PC-9 (cell line): ENCODE results near the gene CNOT10. TPM values are rescaled to one million over a fixed set of nuclear protein-coding genes. Genes with fewer than 3 reads are reported as not detected.

Source experiments
- BruUV-seq: library from RNA; stranded (reverse); fragments of 400-500 nt; replicated peaks from 2 replicates; lab custom pipeline; 2021; lab: Mats Ljungman, UMichigan
- CTCF ChIA-PET: fragments of 300-600 bp; sonication (Branson Sonifier 250); formaldehyde crosslinking; loops from one replicate; lab custom pipeline; 2022; ENCODE audit warnings: antibody characterized with exemption; lab: Charles Lee
- POLR2A ChIA-PET: fragments of 300-600 bp; sonication (Branson Sonifier 250); formaldehyde crosslinking; loops from one replicate; lab custom pipeline; 2022; ENCODE audit warnings: antibody characterized with exemption; ENCODE audit not compliant: unreplicated experiment; lab: Charles Lee
- DNase-seq, 2 experiments: peaks; one replicate each; pipeline versions ENCODE4 v3.0.0 to v3.0.0-alpha.2; 2015 to 2022; ENCODE audit warnings: mixed read lengths in 1 of 2
- H2AFZ ChIP-seq: fragments of 200-600 bp; sonication (generic); 2 replicates; pipeline ENCODE4 v1.8.1; 2017; ENCODE audit warnings: antibody characterized with exemption
- H3F3A ChIP-seq: fragments of 200-600 bp; sonication (generic); 2 replicates; pipeline ENCODE4 v1.8.1; 2017; ENCODE audit warnings: antibody characterized with exemption, mild to moderate bottlenecking, low read depth; ENCODE audit not compliant: insufficient read depth
- H3K27ac ChIP-seq: fragments of 200-600 bp; sonication (generic); 2 replicates; pipeline ENCODE4 v1.6.1; 2016; ENCODE audit warnings: mixed run types
- H3K27me3 ChIP-seq: fragments of 200-600 bp; sonication (generic); 2 replicates; pipeline ENCODE4 v1.6.1; 2016; ENCODE audit warnings: low read depth, mixed run types; ENCODE audit not compliant: insufficient read depth
- H3K36me3 ChIP-seq: fragments of 200-600 bp; sonication (generic); 2 replicates; pipeline ENCODE4 v1.6.1; 2016; ENCODE audit warnings: low read depth, mixed run types
- H3K4me1 ChIP-seq: fragments of 200-600 bp; sonication (generic); replicated peaks from 2 replicates; pipeline ENCODE4 v1.6.1; 2016; ENCODE audit warnings: mixed run types; ENCODE audit not compliant: insufficient read depth
- H3K4me2 ChIP-seq: fragments of 200-600 bp; sonication (generic); 2 replicates; pipeline ENCODE4 v1.6.1; 2017; ENCODE audit warnings: mixed run types
- H3K4me3 ChIP-seq: fragments of 200-600 bp; sonication (generic); 2 replicates; pipeline ENCODE4 v1.6.1; 2016; ENCODE audit warnings: mixed run types
- H3K79me2 ChIP-seq: fragments of 200-600 bp; sonication (generic); 2 replicates; pipeline ENCODE4 v1.6.1; 2017; ENCODE audit warnings: low read depth, mixed run types
- H3K9me2 ChIP-seq: fragments of 200-600 bp; sonication (generic); 2 replicates; pipeline ENCODE4 v1.8.1; 2017; ENCODE audit warnings: mild to moderate bottlenecking; ENCODE audit not compliant: insufficient read depth
- H3K9me3 ChIP-seq: fragments of 200-600 bp; sonication (generic); 2 replicates; pipeline ENCODE4 v1.8.1; 2016; ENCODE audit warnings: low read depth; ENCODE audit not compliant: insufficient read depth
- H4K20me1 ChIP-seq: fragments of 200-600 bp; sonication (generic); 2 replicates; pipeline ENCODE4 v1.8.1; 2017; ENCODE audit not compliant: insufficient read depth
- CTCF ChIP-seq: fragments of 200-600 bp; sonication (generic); conservative IDR thresholded peaks from 2 replicates; pipeline ENCODE4 v1.6.1; 2017; ENCODE audit warnings: mixed run types, antibody characterized with exemption, mild to moderate bottlenecking, moderate library complexity
- EZH2 ChIP-seq: fragments of 200-600 bp; sonication (generic); IDR thresholded peaks from 2 replicates; pipeline ENCODE4 v1.8.0; 2017; ENCODE audit warnings: antibody characterized with exemption, low read depth
- intact Hi-C: fragments of 100-400 bp; cut with micrococcal nuclease; formaldehyde crosslinking; loops from one replicate; pipeline ENCODE4 v1.10.0; 2022; ENCODE audit not compliant: unreplicated experiment
- total RNA-seq: library from RNA; stranded (reverse); gene quantifications from 2 replicates; pipeline ENCODE4 v1.2.3, GENCODE V29; 2021

The CNOT10 gene
- total RNA-seq, 1 experiment from 2014 or later = 43.7 TPM

- no peak overlapping the region for H2AFZ ChIP-seq
- H3K27me3 ChIP-seq = no peaks in the 10 kb centered on the region
- intact Hi-C loops = no loop called here
- H3K4me2 ChIP-seq = no peak overlapping the region
- no peak overlapping the region for H3K27ac ChIP-seq
- no peaks in the 10 kb centered on the region for H3K4me1 ChIP-seq
- no peaks in the 10 kb centered on the region for H4K20me1 ChIP-seq
- no peak overlapping the region for H3K4me3 ChIP-seq
- BruUV-seq = no TSS peak
- no peaks in the 10 kb centered on the region for H3K9me3 ChIP-seq
- no peaks in the 10 kb centered on the region for H3K79me2 ChIP-seq
- TF ChIP-seq EZH2 (no peak), CTCF (no peak)
- ChIA-PET CTCF (no interaction called here), POLR2A (no interaction called here)
- H3K9me2 ChIP-seq = no peaks in the 10 kb centered on the region
- H3K36me3 ChIP-seq = no peaks in the 10 kb centered on the region
- no peaks in the 10 kb centered on the region for H3F3A ChIP-seq
- DNase-seq = no peak
Measured at GRCh38 chr3:32706348-32707025, 21.5 kb downstream of the CNOT10 start.

GRCh38 chr3:32707026-32707370 lies 22.0 kb downstream of the CNOT10 start:
- Histone ChIP-seq H3F3A (no peaks in the 10 kb centered on the region), H3K27ac (no peak overlapping the region), H3K4me3 (no peak overlapping the region), H3K9me2 (no peaks in the 10 kb centered on the region), H2AFZ (no peak overlapping the region), H3K9me3 (no peaks in the 10 kb centered on the region), H4K20me1 (no peaks in the 10 kb centered on the region), H3K79me2 (no peaks in the 10 kb centered on the region), H3K4me1 (no peaks in the 10 kb centered on the region), H3K27me3 (no peaks in the 10 kb centered on the region), H3K36me3 (no peaks in the 10 kb centered on the region), H3K4me2 (no peak overlapping the region)
- no peak for DNase-seq
- no TSS peak for BruUV-seq
- ChIA-PET CTCF (no interaction called here), POLR2A (no interaction called here)
- TF ChIP-seq EZH2 (no peak), CTCF (no peak)
- intact Hi-C loops = no loop called here

GRCh38 chr3:32708672-32709283 lies 23.8 kb downstream of the CNOT10 start:
- H4K20me1 ChIP-seq = no peaks in the 10 kb centered on the region
- H3K4me3 ChIP-seq = no peak overlapping the region
- H3K36me3 ChIP-seq = no peaks in the 10 kb centered on the region; the same call in 1 of the 2 replicates
- intact Hi-C loops = no loop called here
- ChIA-PET CTCF (no interaction called here), POLR2A (no interaction called here)
- H3K27ac ChIP-seq = no peak overlapping the region
- no peaks in the 10 kb centered on the region for H3K27me3 ChIP-seq
- DNase-seq = no peak
- H3K4me1 ChIP-seq = no peaks in the 10 kb centered on the region
- H3K79me2 ChIP-seq = no peaks in the 10 kb centered on the region
- H3F3A ChIP-seq = no peaks in the 10 kb centered on the region
- no TSS peak for BruUV-seq
- no peak overlapping the region for H3K4me2 ChIP-seq
- no peak for TF ChIP-seq CTCF
- no peak for TF ChIP-seq EZH2
- no peak overlapping the region for H2AFZ ChIP-seq
- H3K9me2 ChIP-seq = no peaks in the 10 kb centered on the region
- no peaks in the 10 kb centered on the region for H3K9me3 ChIP-seq
